Hepatic stellate cell (primary cell): Measurements from ENCODE around the gene SLC25A53.

ENCODE experiments used
- DNase-seq: peaks from one replicate; pipeline ENCODE4 v3.0.0; 2011; ENCODE audit warnings: low spot score

The SLC25A53 gene

GRCh38 chrX:104156630-104157529, at the start of gene SLC25A53:
Gene SLC25A53 (minus strand): TSS chrX:104157009. CDS start chrX:104105257, 51,752 bp downstream.
- DNase-seq, result peak; percentile 43

GRCh38 chrX:104205548-104205947, 48.7 kb upstream of the SLC25A53 start:
- DNase-seq, result no peak

GRCh38 chrX:104195489-104196084, 38.8 kb upstream of the SLC25A53 start:
- DNase-seq, result peak; percentile 5

- DNase-seq, result no peak
Measured at GRCh38 chrX:104195013-104195412, 38.2 kb upstream of the SLC25A53 start.

- DNase-seq, result no peak
Measured at GRCh38 chrX:104193485-104193884, 36.7 kb upstream of the SLC25A53 start.

GRCh38 chrX:104189837-104190236, 33.0 kb upstream of the SLC25A53 start:
- DNase-seq, result no peak

GRCh38 chrX:104187931-104188330, 31.1 kb upstream of the SLC25A53 start:
- no peak for DNase-seq

GRCh38 chrX:104183685-104184084, 26.9 kb upstream of the SLC25A53 start:
- no peak for DNase-seq

- DNase-seq, result no peak
Measured at GRCh38 chrX:104173841-104174240, 17.0 kb upstream of the SLC25A53 start.

- no peak for DNase-seq
Measured at GRCh38 chrX:104172788-104173187, 16.0 kb upstream of the SLC25A53 start.

GRCh38 chrX:104172121-104172520, 15.3 kb upstream of the SLC25A53 start:
- no peak for DNase-seq

GRCh38 chrX:104168127-104168526, 11.3 kb upstream of the SLC25A53 start:
- no peak for DNase-seq

GRCh38 chrX:104166735-104167436, 10.1 kb upstream of the SLC25A53 start:
- no peak for DNase-seq

GRCh38 chrX:104165894-104166734, 9.3 kb upstream of the SLC25A53 start, which contains the start of gene FAM199X:
Gene FAM199X (plus strand): TSS chrX:104166453. CDS start chrX:104166786, 333 bp downstream.
- DNase-seq, result peak; percentile 67

GRCh38 chrX:104151037-104151436, 5.8 kb downstream of the SLC25A53 start:
- no peak for DNase-seq

GRCh38 chrX:104141087-104141760, 15.6 kb downstream of the SLC25A53 start:
- no peak for DNase-seq

GRCh38 chrX:104137496-104137895, 19.3 kb downstream of the SLC25A53 start:
- DNase-seq, result no peak

GRCh38 chrX:104136241-104137019, 20.4 kb downstream of the SLC25A53 start:
- DNase-seq, result peak; percentile 69

- DNase-seq, result no peak
Measured at GRCh38 chrX:104135677-104136076, 21.1 kb downstream of the SLC25A53 start.

GRCh38 chrX:104134583-104135261, 22.1 kb downstream of the SLC25A53 start:
- DNase-seq, result no peak
